Progenitor cell of endocrine pancreas (in vitro differentiated cells): ENCODE measurements around the gene WIPF3. TPM values are rescaled to one million over a fixed set of nuclear protein-coding genes. Genes with fewer than 3 reads are reported as not detected.

Experiments
- DNase-seq: peaks from one replicate; pipeline ENCODE4 v3.0.0; 2021; ENCODE audit warnings: low spot score; ENCODE audit not compliant: unreplicated experiment
- H3K27ac Mint-ChIP-seq: 2 replicates; pipeline ENCODE4 v1.8.0; 2021; ENCODE audit warnings: mild to moderate bottlenecking, moderate library complexity, mixed read lengths
- H3K27me3 Mint-ChIP-seq: 2 replicates; pipeline ENCODE4 v1.8.0; 2021; ENCODE audit warnings: mixed read lengths
- H3K36me3 Mint-ChIP-seq: 2 replicates; pipeline ENCODE4 v1.8.0; 2022; ENCODE audit warnings: mixed read lengths; ENCODE audit not compliant: insufficient read depth
- H3K4me1 Mint-ChIP-seq: 2 replicates; pipeline ENCODE4 v1.8.0; 2021; ENCODE audit warnings: low read depth, mixed read lengths
- H3K4me3 Mint-ChIP-seq: 2 replicates; pipeline ENCODE4 v1.8.0; 2021; ENCODE audit warnings: low read depth, mild to moderate bottlenecking, moderate library complexity, mixed read lengths
- H3K9me3 Mint-ChIP-seq: 2 replicates; pipeline ENCODE4 v1.8.0; 2021; ENCODE audit warnings: low read depth, mixed read lengths
- total RNA-seq: library from RNA; stranded (reverse); gene quantifications from 2 replicates; pipeline ENCODE4 v1.2.1, GENCODE V29; 2021
- TF ChIP-seq, protein P1 (sequence below): fragments of 200-600 bp; sonication (generic); IDR thresholded peaks from one replicate; pipeline ENCODE4 v1.5.0; 2021; ENCODE audit warnings: antibody characterized with exemption, mild to moderate bottlenecking; ENCODE audit not compliant: unreplicated experiment

WIPF3 gene
- total RNA-seq, 1 donor from 2014 or later = 8.9 TPM

DNA sequence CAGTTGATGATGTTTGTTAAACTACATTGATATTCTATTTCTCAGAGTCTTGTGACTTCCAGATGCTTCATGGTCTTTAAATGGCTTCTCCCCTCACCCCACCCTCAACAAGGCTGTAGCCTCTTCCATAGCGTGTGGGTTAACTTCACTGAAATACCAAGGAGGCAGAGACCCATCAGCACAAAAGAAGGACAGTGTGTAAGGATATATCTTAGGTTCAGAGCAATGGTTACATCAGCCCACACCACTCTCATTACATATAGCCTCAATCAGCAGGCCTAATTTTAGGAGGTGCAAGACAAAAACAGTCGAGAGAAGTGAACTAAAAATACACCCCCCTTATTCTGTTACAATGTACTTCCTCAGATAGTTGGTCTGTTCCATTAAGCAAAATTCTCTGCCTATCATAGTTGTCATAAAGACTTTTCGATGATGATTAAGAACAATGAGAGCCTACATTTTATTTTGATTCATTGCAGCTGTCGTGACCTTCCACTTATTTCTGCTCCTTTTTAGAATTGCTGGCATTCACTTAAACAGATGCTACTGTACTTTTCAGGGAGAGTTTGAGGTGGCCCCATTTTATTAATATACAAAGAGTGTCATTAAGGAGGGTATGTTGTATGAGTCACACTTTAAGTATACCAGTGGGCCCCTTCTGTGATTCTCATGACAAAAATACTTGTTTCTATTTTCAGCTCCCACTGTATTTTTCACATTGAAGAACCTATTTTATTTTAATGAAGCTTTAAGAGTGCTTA lies 52.1 kb downstream of the WIPF3 start:
- Mint-ChIP-seq H3K27ac (no peak overlapping the region), H3K4me1 (peaks cover 14% of the 10 kb centered on the region), H3K4me3 (no peak overlapping the region), H3K27me3 (no peaks in the 10 kb centered on the region), H3K36me3 (no peaks in the 10 kb centered on the region), H3K9me3 (no peaks in the 10 kb centered on the region)
- no peak for DNase-seq
- TF ChIP-seq, protein P1, sequence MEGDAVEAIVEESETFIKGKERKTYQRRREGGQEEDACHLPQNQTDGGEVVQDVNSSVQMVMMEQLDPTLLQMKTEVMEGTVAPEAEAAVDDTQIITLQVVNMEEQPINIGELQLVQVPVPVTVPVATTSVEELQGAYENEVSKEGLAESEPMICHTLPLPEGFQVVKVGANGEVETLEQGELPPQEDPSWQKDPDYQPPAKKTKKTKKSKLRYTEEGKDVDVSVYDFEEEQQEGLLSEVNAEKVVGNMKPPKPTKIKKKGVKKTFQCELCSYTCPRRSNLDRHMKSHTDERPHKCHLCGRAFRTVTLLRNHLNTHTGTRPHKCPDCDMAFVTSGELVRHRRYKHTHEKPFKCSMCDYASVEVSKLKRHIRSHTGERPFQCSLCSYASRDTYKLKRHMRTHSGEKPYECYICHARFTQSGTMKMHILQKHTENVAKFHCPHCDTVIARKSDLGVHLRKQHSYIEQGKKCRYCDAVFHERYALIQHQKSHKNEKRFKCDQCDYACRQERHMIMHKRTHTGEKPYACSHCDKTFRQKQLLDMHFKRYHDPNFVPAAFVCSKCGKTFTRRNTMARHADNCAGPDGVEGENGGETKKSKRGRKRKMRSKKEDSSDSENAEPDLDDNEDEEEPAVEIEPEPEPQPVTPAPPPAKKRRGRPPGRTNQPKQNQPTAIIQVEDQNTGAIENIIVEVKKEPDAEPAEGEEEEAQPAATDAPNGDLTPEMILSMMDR = no peak

GRCh38 chr7:29859104-29859503 lies 52.8 kb downstream of the WIPF3 start:
- Mint-ChIP-seq H3K36me3 (no peaks in the 10 kb centered on the region), H3K4me3 (no peak overlapping the region), H3K4me1 (peaks cover 14% of the 10 kb centered on the region), H3K27me3 (no peaks in the 10 kb centered on the region), H3K9me3 (no peaks in the 10 kb centered on the region), H3K27ac (no peak overlapping the region)
- DNase-seq = no peak
- TF ChIP-seq, protein P1 = no peak

GRCh38 chr7:29859524-29860185 lies 53.3 kb downstream of the WIPF3 start:
- Mint-ChIP-seq H3K36me3 (no peaks in the 10 kb centered on the region), H3K4me1 (peaks cover 11% of the 10 kb centered on the region), H3K9me3 (no peaks in the 10 kb centered on the region), H3K27me3 (no peaks in the 10 kb centered on the region), H3K27ac (no peak overlapping the region), H3K4me3 (no peak overlapping the region)
- TF ChIP-seq, protein P1 = no peak
- no peak for DNase-seq

- TF ChIP-seq, protein P1 = no peak
- Mint-ChIP-seq H3K36me3 (no peaks in the 10 kb centered on the region), H3K27me3 (no peaks in the 10 kb centered on the region), H3K27ac (no peak overlapping the region), H3K4me1 (peaks cover 7% of the 10 kb centered on the region), H3K4me3 (no peak overlapping the region), H3K9me3 (no peaks in the 10 kb centered on the region)
- DNase-seq = no peak
Observed at GRCh38 chr7:29860186-29860585, 53.9 kb downstream of the WIPF3 start.

DNA sequence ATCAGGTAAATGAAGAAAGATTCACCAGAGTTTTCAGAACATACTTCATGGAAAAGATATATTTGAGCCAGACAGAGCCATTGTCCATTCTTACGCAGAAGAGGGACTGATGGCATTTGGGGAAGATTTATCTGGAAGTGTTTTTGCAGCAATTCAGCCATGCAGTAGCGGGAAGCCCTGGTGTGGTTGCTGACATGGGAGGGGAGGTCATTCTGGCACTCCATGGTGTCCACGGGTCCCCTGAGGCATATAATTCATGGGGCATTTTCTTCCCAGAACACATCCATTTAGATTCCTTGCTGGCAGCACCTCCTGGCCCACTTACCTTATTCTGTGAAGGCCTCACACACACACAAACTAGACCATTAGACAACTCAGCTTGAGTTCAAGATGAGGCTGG lies 55.6 kb downstream of the WIPF3 start:
- no peaks in the 10 kb centered on the region for H3K4me1 Mint-ChIP-seq
- no peaks in the 10 kb centered on the region for H3K27me3 Mint-ChIP-seq
- H3K36me3 Mint-ChIP-seq = no peaks in the 10 kb centered on the region
- H3K4me3 Mint-ChIP-seq = no peak overlapping the region
- no peak overlapping the region for H3K27ac Mint-ChIP-seq
- TF ChIP-seq, protein P1 = no peak
- no peak for DNase-seq
- no peaks in the 10 kb centered on the region for H3K9me3 Mint-ChIP-seq
